Osteoblast (primary cell): ENCODE measurements around the gene UTP4. TPM values are rescaled to one million over a fixed set of nuclear protein-coding genes. Genes with fewer than 3 reads are reported as not detected.

Experiments used
- DNase-seq: peaks from one replicate; pipeline ENCODE4 v3.0.0; 2011; ENCODE audit warnings: low spot score, mixed read lengths; ENCODE audit not compliant: insufficient read length; ENCODE audit errors: missing footprints
- H2AFZ ChIP-seq: 2 replicates; pipeline ENCODE4 v1.6.0; 2011; ENCODE audit warnings: mild to moderate bottlenecking, low read length
- H3K27ac ChIP-seq: 2 replicates; pipeline ENCODE4 v1.5.1; 2011; ENCODE audit warnings: mild to moderate bottlenecking, low read depth, low read length, moderate library complexity
- H3K27me3 ChIP-seq: 2 replicates; pipeline ENCODE4 v1.6.0; 2012; ENCODE audit warnings: mild to moderate bottlenecking, control low read depth, inconsistent platforms, low read length, moderate library complexity; ENCODE audit not compliant: insufficient read depth
- H3K36me3 ChIP-seq: 2 replicates; pipeline ENCODE4 v1.5.1; 2011; ENCODE audit warnings: mild to moderate bottlenecking, low read length, control low read depth, moderate library complexity; ENCODE audit not compliant: insufficient read depth
- H3K4me1 ChIP-seq: 2 replicates; pipeline ENCODE4 v1.5.1; 2011; ENCODE audit warnings: mild to moderate bottlenecking, low read length, control low read depth, moderate library complexity; ENCODE audit not compliant: insufficient read depth
- H3K4me2 ChIP-seq: 2 replicates; pipeline ENCODE4 v1.6.0; 2011; ENCODE audit warnings: mild to moderate bottlenecking, low read length; ENCODE audit not compliant: insufficient read depth
- H3K4me3 ChIP-seq: fragments of 200-600 bp; sonication (generic); 3 replicates; pipeline ENCODE4 v1.5.1; 2012; ENCODE audit warnings: mild to moderate bottlenecking, low read length, inconsistent platforms; ENCODE audit not compliant: insufficient read depth
- H3K79me2 ChIP-seq: 2 replicates; pipeline ENCODE4 v1.6.0; 2012; ENCODE audit warnings: mild to moderate bottlenecking, low read length, control low read depth, inconsistent platforms; ENCODE audit not compliant: insufficient read depth
- H3K9me3 ChIP-seq: 2 replicates; pipeline ENCODE4 v1.5.1; 2011; ENCODE audit warnings: low read depth, low read length, control low read depth
- H4K20me1 ChIP-seq: 2 replicates; pipeline ENCODE4 v1.6.0; 2012; ENCODE audit warnings: mild to moderate bottlenecking, low read length, control low read depth; ENCODE audit not compliant: insufficient read depth
- CTCF ChIP-seq: IDR thresholded peaks from 2 replicates; pipeline ENCODE4 v1.5.1; 2011; ENCODE audit warnings: mild to moderate bottlenecking, low read depth, low read length, moderate library complexity; ENCODE audit errors: extremely low read depth
- total RNA-seq: library from RNA; depleted of rRNA; stranded (reverse); fragments of >200 nt; gene quantifications from 2 replicates; pipeline ENCODE4 v1.2.3, GENCODE V29; 2012

The UTP4 gene
- total RNA-seq, 1 donor: 17.4 TPM

- no peak for TF ChIP-seq CTCF
- Histone ChIP-seq H3K27ac (no peak overlapping the region), H3K36me3 (peaks cover 6% of the 10 kb centered on the region), H3K4me1 (peaks cover 12% of the 10 kb centered on the region), H3K4me3 (no peak overlapping the region), H3K9me3 (no peaks in the 10 kb centered on the region), H3K27me3 (no peaks in the 10 kb centered on the region), H3K79me2 (no peaks in the 10 kb centered on the region), H4K20me1 (no peaks in the 10 kb centered on the region), H2AFZ (no peak overlapping the region), H3K4me2 (no peak overlapping the region)
- DNase-seq: no peak
Observed at GRCh38 chr16:69085032-69085695, 47.3 kb upstream of the UTP4 start.

- no peak for DNase-seq
- H2AFZ ChIP-seq: no peak overlapping the region
- H3K4me1 ChIP-seq: peaks cover 12% of the 10 kb centered on the region
- no peaks in the 10 kb centered on the region for H3K9me3 ChIP-seq
- H3K27ac ChIP-seq: no peak overlapping the region
- no peak for TF ChIP-seq CTCF
- H4K20me1 ChIP-seq: no peaks in the 10 kb centered on the region
- H3K4me3 ChIP-seq: no peak overlapping the region
- H3K36me3 ChIP-seq: peaks cover 6% of the 10 kb centered on the region
- H3K79me2 ChIP-seq: no peaks in the 10 kb centered on the region
- H3K27me3 ChIP-seq: no peaks in the 10 kb centered on the region
- H3K4me2 ChIP-seq: no peak overlapping the region
Observed at GRCh38 chr16:69087161-69087581, 45.3 kb upstream of the UTP4 start.

- H2AFZ ChIP-seq: no peak overlapping the region
- H3K9me3 ChIP-seq: no peaks in the 10 kb centered on the region
- peaks cover 11% of the 10 kb centered on the region for H3K4me1 ChIP-seq
- no peak for DNase-seq
- no peaks in the 10 kb centered on the region for H3K79me2 ChIP-seq
- H3K4me3 ChIP-seq: no peak overlapping the region
- no peak overlapping the region for H3K4me2 ChIP-seq
- no peaks in the 10 kb centered on the region for H3K27me3 ChIP-seq
- no peak for TF ChIP-seq CTCF
- peaks cover 6% of the 10 kb centered on the region for H3K36me3 ChIP-seq
- H4K20me1 ChIP-seq: no peaks in the 10 kb centered on the region
- no peak overlapping the region for H3K27ac ChIP-seq
Observed at GRCh38 chr16:69088684-69089083, 43.8 kb upstream of the UTP4 start.

- Histone ChIP-seq H2AFZ (no peak overlapping the region), H3K27me3 (no peaks in the 10 kb centered on the region), H3K36me3 (peaks cover 6% of the 10 kb centered on the region), H3K4me3 (no peak overlapping the region), H3K4me1 (peaks cover 5% of the 10 kb centered on the region), H3K79me2 (no peaks in the 10 kb centered on the region), H3K4me2 (no peak overlapping the region), H3K9me3 (no peaks in the 10 kb centered on the region), H3K27ac (no peak overlapping the region), H4K20me1 (no peaks in the 10 kb centered on the region)
- TF ChIP-seq CTCF: no peak
- no peak for DNase-seq
Observed at GRCh38 chr16:69089091-69089910, 43.1 kb upstream of the UTP4 start.
